WERI-Rb-1 (cell line): Measurements from ENCODE around the gene DCLRE1B.

Experiments used
- DNase-seq: peaks from one replicate; pipeline ENCODE4 v3.0.0-alpha.2; 2020
- H3K27ac ChIP-seq: fragments of 250-450 bp; sonication (Bioruptor Pico); 2 replicates; pipeline ENCODE4 v1.5.1; 2020; ENCODE audit warnings: mild to moderate bottlenecking, moderate library complexity
- H3K27me3 ChIP-seq: fragments of 250-450 bp; sonication (Bioruptor Pico); 2 replicates; pipeline ENCODE4 v1.5.1; 2021; ENCODE audit warnings: mild to moderate bottlenecking, low read depth, moderate library complexity; ENCODE audit not compliant: insufficient read depth, severe bottlenecking
- H3K36me3 ChIP-seq: fragments of 250-450 bp; sonication (Bioruptor Pico); 2 replicates; pipeline ENCODE4 v1.5.1; 2020; ENCODE audit warnings: mild to moderate bottlenecking, moderate library complexity
- H3K4me3 ChIP-seq: 2 replicates; pipeline ENCODE4 v1.5.1; 2011; ENCODE audit warnings: low read depth, mild to moderate bottlenecking, control low read depth, low read length
- H3K9me3 ChIP-seq: fragments of 250-450 bp; sonication (Bioruptor Pico); 2 replicates; pipeline ENCODE4 v1.5.1; 2021; ENCODE audit warnings: mild to moderate bottlenecking, moderate library complexity; ENCODE audit not compliant: severe bottlenecking
- CTCF ChIP-seq: IDR thresholded peaks from 2 replicates; pipeline ENCODE4 v1.5.1; 2011; ENCODE audit warnings: low read depth, mild to moderate bottlenecking, control low read depth, inconsistent platforms, low read length

Gene DCLRE1B

GRCh38 chr1:113876176-113876575 lies 28.9 kb upstream of the DCLRE1B start:
- H3K4me3 ChIP-seq: no peak overlapping the region
- H3K27ac ChIP-seq: no peak overlapping the region
- DNase-seq: no peak
- no peak for TF ChIP-seq CTCF
- no peaks in the 10 kb centered on the region for H3K27me3 ChIP-seq
- H3K9me3 ChIP-seq: no peaks in the 10 kb centered on the region
- H3K36me3 ChIP-seq: no peaks in the 10 kb centered on the region

- no peak overlapping the region for H3K27ac ChIP-seq
- no peaks in the 10 kb centered on the region for H3K27me3 ChIP-seq
- H3K4me3 ChIP-seq: no peak overlapping the region
- no peaks in the 10 kb centered on the region for H3K9me3 ChIP-seq
- no peaks in the 10 kb centered on the region for H3K36me3 ChIP-seq
- DNase-seq: no peak
- TF ChIP-seq CTCF: no peak
Measured at GRCh38 chr1:113879739-113880038, 25.4 kb upstream of the DCLRE1B start.

GRCh38 chr1:113881661-113882060 lies 23.5 kb upstream of the DCLRE1B start:
- H3K36me3 ChIP-seq: no peaks in the 10 kb centered on the region
- H3K9me3 ChIP-seq: no peaks in the 10 kb centered on the region
- TF ChIP-seq CTCF: no peak
- no peak for DNase-seq
- H3K4me3 ChIP-seq: no peak overlapping the region
- no peak overlapping the region for H3K27ac ChIP-seq
- H3K27me3 ChIP-seq: no peaks in the 10 kb centered on the region

- H3K9me3 ChIP-seq: no peaks in the 10 kb centered on the region
- H3K4me3 ChIP-seq: no peak overlapping the region
- no peaks in the 10 kb centered on the region for H3K27me3 ChIP-seq
- no peak overlapping the region for H3K27ac ChIP-seq
- no peaks in the 10 kb centered on the region for H3K36me3 ChIP-seq
- no peak for DNase-seq
- TF ChIP-seq CTCF: no peak
Measured at GRCh38 chr1:113886417-113887401, 18.4 kb upstream of the DCLRE1B start.

GRCh38 chr1:113887402-113888175 lies 17.5 kb upstream of the DCLRE1B start, which contains the start of gene BCL2L15:
TSS of gene BCL2L15 (minus strand) at chr1:113887581. CDS start at chr1:113887375, 206 bp downstream.
- Histone ChIP-seq H3K9me3 (no peaks in the 10 kb centered on the region), H3K4me3 (no peak within 1 kb of the TSS), H3K27ac (no peak within 1 kb of the TSS), H3K36me3 (no peaks in the 10 kb centered on the region), H3K27me3 (no peaks in the 10 kb centered on the region)
- TF ChIP-seq CTCF: no peak
- no peak for DNase-seq
